Measurements from ENCODE around the gene ACOX1.
A peak's percentile ranks its signal among the peaks of the same experiment; 100 is the strongest.

ACOX1 gene

GRCh38 chr17:75898791-75899190, 80.2 kb downstream of the ACOX1 start:
- TF ChIP-seq CTCF (IDR thresholded peaks at IDR 0.05; ENCODE audit: extremely low read depth, missing control alignments): no peak
- no peak for DNase-seq (ENCODE audit: low spot score)

GRCh38 chr17:75898065-75898464, 80.9 kb downstream of the ACOX1 start:
- TF ChIP-seq CTCF (IDR thresholded peaks at IDR 0.05; ENCODE audit: extremely low read depth, missing control alignments): no peak
- no peak for DNase-seq (ENCODE audit: low spot score)

- no peak for TF ChIP-seq CTCF (IDR thresholded peaks at IDR 0.05; ENCODE audit: extremely low read depth, missing control alignments)
- DNase-seq (ENCODE audit: low spot score): no peak
These were observed 81.6 kb downstream of the ACOX1 start for GRCh38 chr17:75897160-75898019.

GRCh38 chr17:75896415-75897159, 82.4 kb downstream of the ACOX1 start, which contains the start of gene TRIM65:
TSS of gene TRIM65 (minus strand) at chr17:75896951. CDS start at chr17:75896937, 14 bp downstream.
- peak; percentile 45 for TF ChIP-seq CTCF (IDR thresholded peaks at IDR 0.05; ENCODE audit: extremely low read depth, missing control alignments)
- DNase-seq (ENCODE audit: low spot score): peak; percentile 96

DNA sequence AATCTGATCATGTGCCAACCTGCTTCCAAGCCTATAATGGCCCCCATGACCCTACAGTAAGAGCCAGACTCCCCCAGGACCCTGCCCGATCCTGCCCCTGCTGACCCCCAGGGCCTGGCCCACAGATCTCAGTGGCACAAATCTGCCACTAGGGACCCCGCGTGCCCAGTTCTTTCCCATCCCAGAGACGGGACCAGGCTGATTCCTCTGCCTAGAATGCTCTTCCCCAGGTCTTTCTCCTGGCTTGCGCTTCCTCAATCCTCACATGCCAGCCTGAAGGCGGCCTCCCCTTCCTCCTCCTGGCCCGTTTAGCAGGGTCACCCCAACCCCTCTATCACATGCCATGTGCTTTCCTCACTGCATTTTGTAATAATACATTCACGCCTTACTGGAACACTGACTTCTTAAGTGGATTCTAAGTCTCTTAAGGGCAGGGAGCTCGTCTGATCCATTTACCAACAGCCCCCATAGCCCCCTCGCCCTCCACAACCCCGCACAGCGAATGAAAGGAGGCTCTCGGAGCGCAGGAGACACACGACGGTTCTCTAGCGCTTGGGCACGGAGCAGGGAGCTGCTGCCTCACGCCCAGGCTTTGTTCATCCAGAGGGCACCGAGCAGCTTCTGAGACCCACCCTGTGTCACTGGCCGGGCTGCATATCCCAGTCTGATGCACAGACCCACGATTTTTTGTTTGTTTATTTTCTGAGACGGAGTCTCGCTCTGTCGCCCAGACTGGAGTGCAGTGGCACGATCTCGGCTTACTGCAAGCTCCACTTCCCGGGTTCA, 83.4 kb downstream of the ACOX1 start:
- TF ChIP-seq CTCF (IDR thresholded peaks at IDR 0.05; ENCODE audit: extremely low read depth, missing control alignments): peak; percentile 16
- peak; percentile 57 for DNase-seq (ENCODE audit: low spot score)

DNA sequence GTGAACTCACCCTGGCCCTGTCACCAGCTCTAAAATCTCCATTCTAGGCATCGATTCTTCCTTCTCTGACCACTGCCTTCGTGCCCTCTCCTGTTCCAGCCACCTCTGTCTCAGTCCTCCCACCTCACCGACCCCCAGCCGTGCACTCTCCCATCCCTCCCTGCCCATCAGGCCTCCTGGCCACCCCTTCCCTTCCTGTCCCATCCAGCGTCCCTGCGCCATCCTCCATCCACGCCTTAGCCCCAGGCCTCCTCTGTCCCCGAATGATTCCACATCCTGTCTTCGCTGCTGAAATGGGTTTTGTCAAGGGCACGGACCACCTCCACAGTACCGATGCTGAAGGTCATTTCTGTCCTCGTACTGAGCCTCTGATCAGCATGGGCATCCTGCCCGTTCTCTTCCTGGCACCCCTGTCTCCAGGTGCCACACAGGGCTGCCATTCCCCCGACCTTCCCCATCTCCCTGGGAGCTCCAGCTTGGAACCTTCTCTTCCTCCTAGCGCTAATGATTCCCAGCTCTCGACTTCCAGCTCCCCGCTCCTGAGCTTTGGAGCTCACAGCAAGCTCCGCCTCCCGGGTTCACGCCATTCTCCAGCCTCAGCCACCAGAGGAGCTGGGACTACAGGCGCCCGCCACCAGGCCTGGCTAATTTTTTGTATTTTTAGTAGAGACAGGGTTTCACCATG, 84.8 kb downstream of the ACOX1 start:
- DNase-seq (ENCODE audit: low spot score): no peak

More for the DNA sequence above, 84.8 kb downstream of the ACOX1 start:
- no peak for TF ChIP-seq CTCF (IDR thresholded peaks at IDR 0.05; ENCODE audit: extremely low read depth, missing control alignments)

Measured in GM20000 (cell line).